GM12865 (cell line): ENCODE measurements around the gene SHMT1.
"Not testable (repeated sequence)": the region's sequence is repeated elsewhere in the genome, so short reads cannot be mapped to it uniquely, and the experiment has no call there.

Experiments used
- DNase-seq: peaks from one replicate; pipeline ENCODE4 v3.0.0; 2010; ENCODE audit warnings: low read depth
- H3K4me3 ChIP-seq: 2 replicates; pipeline ENCODE4 v1.5.1; 2011; ENCODE audit warnings: mild to moderate bottlenecking, low read depth, low read length, control low read depth
- TF ChIP-seq, protein P1 (sequence below): IDR thresholded peaks from 2 replicates; pipeline ENCODE4 v1.5.1; 2011; ENCODE audit warnings: low read length, control low read depth, low read depth, inconsistent platforms; ENCODE audit not compliant: insufficient read depth; ENCODE audit errors: missing control alignments

The SHMT1 gene

DNA sequence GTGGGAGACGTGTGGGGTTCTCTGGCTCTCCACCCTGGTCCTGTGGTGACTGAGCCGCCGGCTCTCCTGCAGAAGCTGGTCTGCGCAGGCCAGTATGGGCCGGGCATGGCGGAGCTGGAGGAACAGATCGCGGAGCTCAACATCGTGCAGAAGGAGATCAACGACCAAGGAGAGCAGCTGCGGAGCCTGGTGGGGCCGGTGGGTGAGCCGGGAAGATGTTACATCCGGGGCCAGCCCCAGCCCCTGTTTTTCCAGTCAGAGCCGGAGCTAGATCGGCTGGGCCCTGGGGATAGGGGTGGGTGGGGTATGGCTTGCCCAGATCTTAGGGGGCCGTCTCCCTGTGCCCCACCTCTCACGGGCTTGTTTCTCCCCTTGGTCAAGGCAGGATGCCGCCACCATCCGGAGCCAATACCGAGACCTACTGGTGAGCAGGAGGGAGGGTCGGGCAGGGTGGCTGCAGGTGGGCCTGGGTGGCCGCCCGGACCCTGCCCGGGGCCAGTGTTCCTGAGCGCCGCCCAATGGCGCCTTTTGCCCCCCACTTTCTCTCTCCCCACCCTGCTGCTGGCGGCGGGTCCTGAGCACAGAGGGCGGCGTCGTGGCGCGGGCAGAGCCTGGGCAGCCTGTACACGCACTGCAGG, 19.2 kb upstream of the SHMT1 start:
- no peak for DNase-seq
- TF ChIP-seq, protein P1, sequence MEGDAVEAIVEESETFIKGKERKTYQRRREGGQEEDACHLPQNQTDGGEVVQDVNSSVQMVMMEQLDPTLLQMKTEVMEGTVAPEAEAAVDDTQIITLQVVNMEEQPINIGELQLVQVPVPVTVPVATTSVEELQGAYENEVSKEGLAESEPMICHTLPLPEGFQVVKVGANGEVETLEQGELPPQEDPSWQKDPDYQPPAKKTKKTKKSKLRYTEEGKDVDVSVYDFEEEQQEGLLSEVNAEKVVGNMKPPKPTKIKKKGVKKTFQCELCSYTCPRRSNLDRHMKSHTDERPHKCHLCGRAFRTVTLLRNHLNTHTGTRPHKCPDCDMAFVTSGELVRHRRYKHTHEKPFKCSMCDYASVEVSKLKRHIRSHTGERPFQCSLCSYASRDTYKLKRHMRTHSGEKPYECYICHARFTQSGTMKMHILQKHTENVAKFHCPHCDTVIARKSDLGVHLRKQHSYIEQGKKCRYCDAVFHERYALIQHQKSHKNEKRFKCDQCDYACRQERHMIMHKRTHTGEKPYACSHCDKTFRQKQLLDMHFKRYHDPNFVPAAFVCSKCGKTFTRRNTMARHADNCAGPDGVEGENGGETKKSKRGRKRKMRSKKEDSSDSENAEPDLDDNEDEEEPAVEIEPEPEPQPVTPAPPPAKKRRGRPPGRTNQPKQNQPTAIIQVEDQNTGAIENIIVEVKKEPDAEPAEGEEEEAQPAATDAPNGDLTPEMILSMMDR = no peak
- no peak overlapping the region for H3K4me3 ChIP-seq

DNA sequence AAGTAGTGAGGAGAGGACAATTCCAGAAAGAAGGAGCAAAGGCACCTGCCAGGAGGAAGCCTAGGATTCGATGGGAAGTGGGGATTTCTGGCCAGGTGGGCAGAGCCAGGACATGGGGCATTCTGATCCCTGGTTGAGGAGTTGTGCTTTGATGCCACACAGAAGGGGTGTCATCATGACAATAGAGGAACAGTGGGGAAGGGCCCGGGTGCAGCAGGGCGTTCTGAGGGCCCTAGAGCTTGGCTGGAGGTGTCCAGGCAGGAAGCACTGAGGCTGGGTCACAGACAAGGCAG, 18.5 kb upstream of the SHMT1 start:
- TF ChIP-seq, protein P1 = no peak
- no peak for DNase-seq
- H3K4me3 ChIP-seq = no peak overlapping the region

DNA sequence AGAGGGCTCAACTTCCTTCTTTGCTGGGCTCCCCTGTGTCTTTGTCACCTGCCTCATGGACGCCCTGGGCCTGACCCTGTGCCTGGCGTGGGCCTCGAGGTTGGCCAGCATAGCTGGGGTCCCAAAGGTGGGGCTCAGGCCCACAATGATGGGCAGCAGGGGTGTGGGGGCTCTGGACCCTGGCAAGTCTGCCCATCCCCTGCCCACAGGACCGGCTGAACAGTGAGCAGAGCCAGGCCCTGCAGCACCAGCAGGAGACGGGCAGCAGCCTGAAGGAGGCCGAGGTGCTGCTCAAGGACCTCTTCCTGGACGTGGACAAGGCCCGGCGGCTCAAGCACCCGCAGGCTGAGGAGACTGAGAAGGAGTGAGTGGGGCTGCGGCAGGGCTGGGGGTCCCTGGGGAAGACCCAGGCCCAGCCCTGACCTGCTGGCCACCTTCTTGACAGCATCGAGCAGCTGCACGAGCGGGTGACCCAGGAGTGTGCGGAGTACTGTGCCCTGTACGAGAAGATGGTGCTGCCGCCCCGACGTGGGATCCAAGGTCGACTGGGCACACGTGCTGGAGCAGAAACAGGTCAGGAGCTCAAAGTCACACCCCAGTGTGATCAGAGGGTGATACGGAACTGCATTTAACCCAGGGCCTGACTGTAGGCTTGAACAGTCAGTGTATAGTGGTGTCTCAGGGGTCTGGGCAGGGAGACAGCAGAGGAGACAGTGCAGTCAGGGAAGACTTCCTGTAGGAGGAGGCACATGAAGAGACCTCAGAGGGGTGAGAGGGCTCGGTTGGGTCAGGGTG, 18.0 kb upstream of the SHMT1 start:
- no peak for DNase-seq
- H3K4me3 ChIP-seq = no peak overlapping the region
- TF ChIP-seq, protein P1 = no peak

DNA sequence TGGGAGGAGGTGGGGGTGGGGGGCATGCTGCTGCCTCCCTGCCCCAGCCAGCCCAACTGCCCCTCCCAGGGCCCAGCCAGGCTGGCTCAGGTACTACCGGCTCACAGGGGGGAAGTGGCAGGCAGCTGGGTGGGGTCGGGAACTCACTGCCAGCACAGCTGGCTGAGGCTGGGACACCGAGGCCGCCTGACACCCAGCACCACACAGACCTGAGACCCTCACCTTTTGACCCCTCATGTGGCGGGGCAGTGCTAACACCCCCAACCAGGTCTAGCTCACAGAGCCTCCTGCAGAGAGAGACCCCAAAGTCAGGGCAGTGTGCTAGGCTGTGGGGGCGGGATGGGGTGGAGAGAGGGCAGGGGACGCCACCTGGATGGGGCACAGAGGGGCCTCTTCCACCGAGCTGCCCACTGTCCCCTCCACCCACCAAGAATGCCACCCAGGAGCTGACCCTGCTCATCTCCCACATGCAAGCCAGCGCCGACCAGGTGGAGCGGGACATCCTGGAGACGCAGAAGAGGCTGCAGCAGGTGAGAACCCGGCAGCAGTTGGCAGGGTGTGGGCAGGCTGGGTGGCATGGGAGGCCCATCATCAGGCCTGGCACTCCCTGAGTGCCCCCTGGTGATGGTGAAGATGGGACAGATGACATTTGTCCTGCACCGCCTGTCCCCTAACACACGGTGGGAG, 17.3 kb upstream of the SHMT1 start:
- H3K4me3 ChIP-seq = no peak overlapping the region
- TF ChIP-seq, protein P1 = no peak
- DNase-seq = no peak

DNA sequence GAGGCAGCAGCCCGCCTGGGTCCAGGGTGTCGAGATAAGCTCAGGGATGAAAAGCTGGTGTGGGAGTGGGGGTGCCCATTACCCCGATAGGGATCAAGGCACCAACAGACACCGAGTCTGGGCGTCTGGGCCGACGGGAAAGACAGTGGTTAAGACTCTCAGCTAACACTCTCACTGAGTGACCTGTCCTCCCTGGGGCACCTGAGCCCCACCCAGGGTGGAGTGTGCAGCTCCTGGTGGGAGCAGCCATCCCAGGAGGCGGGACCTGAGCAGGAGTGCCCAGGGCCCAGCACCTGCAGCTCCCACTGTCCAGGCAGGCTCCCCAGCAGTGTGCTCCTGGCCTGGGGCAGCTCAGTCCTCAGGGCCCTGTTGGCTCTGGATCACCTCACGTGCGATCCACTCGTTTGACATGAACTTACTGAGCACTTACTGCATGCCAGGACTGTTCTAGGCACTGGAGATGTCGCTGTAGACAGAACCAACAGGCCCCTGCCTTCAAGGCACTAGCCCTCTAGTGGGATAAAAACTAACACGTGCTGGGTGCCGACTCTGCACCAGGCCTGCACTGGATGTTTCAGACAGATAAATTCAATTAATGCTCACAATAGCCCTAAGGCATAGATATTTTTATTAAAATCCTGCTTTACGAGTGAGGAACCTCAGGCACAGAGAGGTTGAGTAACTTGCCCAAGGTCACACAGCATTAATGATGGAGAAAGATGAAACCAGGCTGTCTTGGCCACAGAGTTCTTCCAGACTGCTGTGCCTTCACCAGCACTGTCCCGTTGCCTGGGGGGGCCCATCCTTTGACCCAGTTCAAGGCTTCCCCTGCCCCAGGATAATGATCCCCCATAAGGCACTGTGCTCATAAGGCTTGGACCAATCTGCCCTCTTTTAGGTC, 16.1 kb upstream of the SHMT1 start:
- DNase-seq = no peak
- H3K4me3 ChIP-seq = no peak overlapping the region
- TF ChIP-seq, protein P1 = no peak

DNA sequence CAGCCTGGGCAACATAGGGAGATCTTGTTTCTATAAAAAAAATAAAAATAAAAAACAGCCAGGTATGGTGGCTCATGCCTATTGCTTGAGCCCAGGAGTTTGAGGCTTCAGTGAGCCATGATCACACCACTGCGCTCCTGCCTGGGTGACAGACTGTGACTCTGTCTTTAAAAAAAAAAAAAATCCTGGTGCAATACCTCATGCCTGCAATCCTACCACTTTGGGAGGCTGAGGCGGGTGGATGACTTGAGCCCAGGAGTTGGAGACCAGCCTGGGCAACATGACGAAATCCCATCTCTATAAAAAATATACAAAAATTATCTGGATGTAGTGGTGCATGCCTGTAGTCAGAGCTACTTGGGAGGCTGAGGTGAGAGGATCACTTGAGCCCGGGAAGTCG, 15.3 kb upstream of the SHMT1 start:
- not testable (repeated sequence) for DNase-seq, H3K4me3 ChIP-seq

DNA sequence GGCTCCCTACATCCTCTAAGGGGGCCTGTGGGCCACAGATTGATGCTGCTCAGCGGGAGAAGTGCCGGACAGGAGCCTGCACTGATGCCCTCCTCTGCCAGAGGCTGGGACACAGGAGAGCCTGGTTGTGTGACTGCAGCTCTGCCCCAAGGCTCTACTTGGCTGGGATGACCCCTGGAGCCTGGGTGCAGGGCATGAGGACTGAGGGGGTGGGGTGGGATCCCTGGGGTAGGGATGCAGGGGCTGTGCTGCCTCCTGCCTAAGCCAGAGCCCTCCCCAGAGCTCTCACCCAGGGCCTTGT, 14.8 kb upstream of the SHMT1 start:
- TF ChIP-seq, protein P1 = no peak
- no peak for DNase-seq
- no peak overlapping the region for H3K4me3 ChIP-seq
